Panc1 (cell line): ENCODE data around the gene NT5DC1. TPM values are rescaled to one million over a fixed set of nuclear protein-coding genes. Genes with fewer than 3 reads are reported as not detected.

ENCODE experiments used
- ATAC-seq: fragments of 200-7000 bp; cut with Tn5 transposase; 2 replicates; pipeline ENCODE4 v1.9.1; 2020; ENCODE audit warnings: mild to moderate bottlenecking, moderate library complexity
- BruUV-seq: library from RNA; stranded (reverse); fragments of 400-500 nt; replicated peaks from 2 replicates; lab custom pipeline; 2021; lab: Mats Ljungman, UMichigan
- CTCF ChIA-PET: fragments of 300-600 bp; sonication (Branson Sonifier 250); formaldehyde crosslinking; loops from one replicate; lab custom pipeline; 2022; ENCODE audit warnings: antibody characterized with exemption; lab: Charles Lee
- POLR2A ChIA-PET: fragments of 300-600 bp; sonication (Branson Sonifier 250); formaldehyde crosslinking; loops from one replicate; lab custom pipeline; 2022; ENCODE audit warnings: antibody characterized with exemption; lab: Charles Lee
- DNase-seq: peaks from one replicate; pipeline ENCODE4 v3.0.0-alpha.2; 2010; ENCODE audit warnings: low read depth, low spot score
- H3K27ac ChIP-seq: 2 replicates; pipeline ENCODE4 v1.5.1; 2011; ENCODE audit warnings: mild to moderate bottlenecking, low read length, inconsistent platforms
- H3K27me3 ChIP-seq: fragments of 200-500 bp; sonication (Bioruptor generic); 2 replicates; pipeline ENCODE4 v1.6.0; 2014; ENCODE audit warnings: low read length, inconsistent platforms; ENCODE audit not compliant: control insufficient read depth, insufficient read depth
- H3K36me3 ChIP-seq: fragments of 200-500 bp; sonication (Bioruptor generic); 2 replicates; pipeline ENCODE4 v1.5.1; 2014; ENCODE audit warnings: inconsistent platforms, mild to moderate bottlenecking, low read length, moderate library complexity; ENCODE audit not compliant: control insufficient read depth, insufficient read depth
- H3K4me1 ChIP-seq: 2 replicates; pipeline ENCODE4 v1.5.1; 2011; ENCODE audit warnings: inconsistent platforms, mild to moderate bottlenecking, low read length, moderate library complexity; ENCODE audit not compliant: control insufficient read depth, insufficient read depth
- H3K4me3 ChIP-seq, 2 experiments: 2 replicates each; pipeline ENCODE4 v1.5.1; 2011 to 2012; ENCODE audit warnings: low read depth in 2 of 2, low read length in 2 of 2, mild to moderate bottlenecking in 2 of 2, inconsistent platforms in 1 of 2, moderate library complexity in 1 of 2
- H3K9me3 ChIP-seq: fragments of 200-500 bp; sonication (Bioruptor generic); 2 replicates; pipeline ENCODE4 v1.5.1; 2014; ENCODE audit warnings: low read depth, mild to moderate bottlenecking, inconsistent platforms, low read length, moderate library complexity; ENCODE audit not compliant: control insufficient read depth, insufficient read depth
- CTCF ChIP-seq: fragments of 450-650 bp; IDR thresholded peaks from 2 replicates; pipeline ENCODE4 v1.5.1; 2017; ENCODE audit warnings: mild to moderate bottlenecking
- POLR2AphosphoS5 ChIP-seq: IDR thresholded peaks from 2 replicates; pipeline ENCODE4 v1.6.1; 2012; ENCODE audit warnings: mild to moderate bottlenecking, low read depth, low read length, moderate library complexity
- REST ChIP-seq, 2 experiments: IDR thresholded peaks; 2 replicates each; pipeline ENCODE4 v1.6.1; 2011 to 2012; ENCODE audit warnings: low read depth in 2 of 2, control low read depth in 1 of 2, low read length in 1 of 2, mild to moderate bottlenecking in 1 of 2, moderate library complexity in 1 of 2; ENCODE audit not compliant: insufficient read depth in 1 of 2
- in situ Hi-C: cut with HindIII; loops from 2 replicates; pipeline ENCODE4 v1.10.0; 2016; ENCODE audit warnings: low sequenced_read_pairs, low pct_unique_long_range_greater_than_20kb
- intact Hi-C: fragments of 100-400 bp; cut with micrococcal nuclease; formaldehyde crosslinking; loops from one replicate; pipeline ENCODE4 v1.10.0; 2022; ENCODE audit not compliant: unreplicated experiment
- total RNA-seq: library from RNA; stranded (reverse); gene quantifications from one replicate; pipeline ENCODE4 v1.2.1, GENCODE V29; 2021; ENCODE audit not compliant: unreplicated experiment

NT5DC1 gene
- total RNA-seq, 1 experiment from 2014 or later: 79.1 TPM

- intact Hi-C loops: no loop called here
- in situ Hi-C loops: no loop called here
- ChIA-PET POLR2A (no interaction called here), CTCF (no interaction called here)
- Histone ChIP-seq H3K4me1 (peaks cover 32% of the 10 kb centered on the region), H3K27me3 (no peaks in the 10 kb centered on the region), H3K36me3 (no peaks in the 10 kb centered on the region; the same call in 1 of the 2 replicates), H3K4me3 (no peak overlapping the region; a peak in 1 of 4 replicates), H3K27ac (no peak overlapping the region), H3K9me3 (no peaks in the 10 kb centered on the region)
- DNase-seq: no peak
- no peak for ATAC-seq
- BruUV-seq: no TSS peak
- TF ChIP-seq POLR2AphosphoS5 (0 out of 2 replicates have a peak, but pooled peaks have one; percentile 5), REST (IDR thresholded peaks at IDR 0.05; ENCODE audit: insufficient read depth in 1 of 2, low read depth in 2 of 2, low read length in 1 of 2) (no peak)
These were observed 151.1 kb downstream of the NT5DC1 start for GRCh38 chr6:116251568-116252384.

- POLR2A ChIA-PET: no interaction called here
These were observed 152.5 kb downstream of the NT5DC1 start for GRCh38 chr6:116253188-116253504.

More at GRCh38 chr6:116253188-116253504, 152.5 kb downstream of the NT5DC1 start:
- CTCF ChIA-PET: no interaction called here
- no peak for TF ChIP-seq CTCF
- Histone ChIP-seq H3K4me1 (peaks cover 32% of the 10 kb centered on the region), H3K27me3 (no peaks in the 10 kb centered on the region), H3K36me3 (no peaks in the 10 kb centered on the region; the same call in 1 of the 2 replicates), H3K4me3 (peak overlapping the region; percentile 96 to 97), H3K27ac (peak overlapping the region; percentile 99), H3K9me3 (no peaks in the 10 kb centered on the region)
- in situ Hi-C loops (no loop called here), intact Hi-C loops (no loop called here)
- peak; percentile 1; the same call in 1 of the 2 replicates for ATAC-seq
- BruUV-seq: no TSS peak
- DNase-seq: no peak
